AG10803 (cell line): ENCODE data around the gene ITM2C.

Source experiments
- DNase-seq: peaks from one replicate; pipeline ENCODE4 v3.0.0; 2010; ENCODE audit warnings: low read depth
- H3K4me3 ChIP-seq: 2 replicates; pipeline ENCODE4 v1.5.1; 2011; ENCODE audit warnings: mild to moderate bottlenecking, low read length, control low read depth
- TF ChIP-seq, protein P1 (sequence below): conservative IDR thresholded peaks from 2 replicates; pipeline ENCODE4 v1.5.1; 2011; ENCODE audit warnings: mild to moderate bottlenecking, low read length, control low read depth, inconsistent platforms

Gene ITM2C

DNA sequence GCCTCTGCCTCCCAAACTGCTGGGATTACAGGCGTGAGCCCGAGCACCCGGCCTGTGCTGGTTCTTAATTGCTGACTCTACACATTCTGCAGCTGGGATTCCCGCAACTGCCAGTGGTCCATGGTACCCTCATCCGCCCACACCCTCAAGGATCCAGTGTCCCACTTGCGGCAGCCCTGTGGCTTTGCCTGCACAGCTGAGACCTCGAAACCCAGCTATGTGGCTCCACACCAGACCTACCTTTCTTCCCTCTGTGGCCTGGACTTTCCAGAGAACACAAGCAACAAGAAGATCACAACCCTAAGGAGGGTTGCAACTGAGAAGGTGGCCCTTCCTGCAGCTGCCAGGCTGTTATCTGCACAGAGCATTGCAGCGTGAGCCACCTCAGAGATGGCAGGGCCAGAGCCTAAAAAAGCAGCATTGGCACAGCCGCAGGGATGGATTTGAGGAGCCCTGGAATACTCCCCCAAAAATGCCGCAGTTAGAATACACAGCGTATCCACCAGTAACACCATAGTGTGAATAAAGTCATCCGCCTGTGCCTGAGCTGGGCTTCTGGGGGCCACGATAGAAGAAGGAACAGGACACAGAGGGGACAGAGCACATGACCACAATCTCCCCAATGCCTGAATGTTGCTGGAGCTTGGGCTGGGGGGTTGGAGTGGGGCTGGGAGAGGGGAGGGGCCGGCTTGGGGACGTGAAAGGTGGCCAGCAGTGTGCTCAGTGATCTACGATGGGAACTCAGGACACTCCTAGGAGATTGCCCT lies 58.4 kb downstream of the ITM2C start:
- TF ChIP-seq, protein P1, sequence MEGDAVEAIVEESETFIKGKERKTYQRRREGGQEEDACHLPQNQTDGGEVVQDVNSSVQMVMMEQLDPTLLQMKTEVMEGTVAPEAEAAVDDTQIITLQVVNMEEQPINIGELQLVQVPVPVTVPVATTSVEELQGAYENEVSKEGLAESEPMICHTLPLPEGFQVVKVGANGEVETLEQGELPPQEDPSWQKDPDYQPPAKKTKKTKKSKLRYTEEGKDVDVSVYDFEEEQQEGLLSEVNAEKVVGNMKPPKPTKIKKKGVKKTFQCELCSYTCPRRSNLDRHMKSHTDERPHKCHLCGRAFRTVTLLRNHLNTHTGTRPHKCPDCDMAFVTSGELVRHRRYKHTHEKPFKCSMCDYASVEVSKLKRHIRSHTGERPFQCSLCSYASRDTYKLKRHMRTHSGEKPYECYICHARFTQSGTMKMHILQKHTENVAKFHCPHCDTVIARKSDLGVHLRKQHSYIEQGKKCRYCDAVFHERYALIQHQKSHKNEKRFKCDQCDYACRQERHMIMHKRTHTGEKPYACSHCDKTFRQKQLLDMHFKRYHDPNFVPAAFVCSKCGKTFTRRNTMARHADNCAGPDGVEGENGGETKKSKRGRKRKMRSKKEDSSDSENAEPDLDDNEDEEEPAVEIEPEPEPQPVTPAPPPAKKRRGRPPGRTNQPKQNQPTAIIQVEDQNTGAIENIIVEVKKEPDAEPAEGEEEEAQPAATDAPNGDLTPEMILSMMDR: no peak
- no peak overlapping the region for H3K4me3 ChIP-seq
- no peak for DNase-seq

DNA sequence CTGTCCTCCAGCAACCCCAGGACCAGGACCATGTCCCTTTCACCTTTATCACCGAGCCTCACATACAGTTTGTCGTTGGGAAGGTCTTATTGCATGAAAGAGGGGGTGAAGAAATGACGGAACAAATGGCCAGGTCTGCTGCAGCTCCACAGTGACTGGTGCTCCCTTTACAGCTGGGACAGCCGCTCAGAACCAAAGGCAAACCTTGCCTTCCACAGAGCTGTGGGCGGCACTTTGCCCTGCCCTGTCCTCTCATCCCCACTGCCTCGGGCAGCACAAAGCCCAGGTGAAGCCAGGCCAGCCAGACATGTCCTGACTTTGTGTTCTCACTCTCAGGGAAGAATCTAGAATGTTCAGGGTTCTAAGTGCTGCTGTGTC lies 59.3 kb downstream of the ITM2C start:
- DNase-seq: no peak
- TF ChIP-seq, protein P1: no peak
- no peak overlapping the region for H3K4me3 ChIP-seq

DNA sequence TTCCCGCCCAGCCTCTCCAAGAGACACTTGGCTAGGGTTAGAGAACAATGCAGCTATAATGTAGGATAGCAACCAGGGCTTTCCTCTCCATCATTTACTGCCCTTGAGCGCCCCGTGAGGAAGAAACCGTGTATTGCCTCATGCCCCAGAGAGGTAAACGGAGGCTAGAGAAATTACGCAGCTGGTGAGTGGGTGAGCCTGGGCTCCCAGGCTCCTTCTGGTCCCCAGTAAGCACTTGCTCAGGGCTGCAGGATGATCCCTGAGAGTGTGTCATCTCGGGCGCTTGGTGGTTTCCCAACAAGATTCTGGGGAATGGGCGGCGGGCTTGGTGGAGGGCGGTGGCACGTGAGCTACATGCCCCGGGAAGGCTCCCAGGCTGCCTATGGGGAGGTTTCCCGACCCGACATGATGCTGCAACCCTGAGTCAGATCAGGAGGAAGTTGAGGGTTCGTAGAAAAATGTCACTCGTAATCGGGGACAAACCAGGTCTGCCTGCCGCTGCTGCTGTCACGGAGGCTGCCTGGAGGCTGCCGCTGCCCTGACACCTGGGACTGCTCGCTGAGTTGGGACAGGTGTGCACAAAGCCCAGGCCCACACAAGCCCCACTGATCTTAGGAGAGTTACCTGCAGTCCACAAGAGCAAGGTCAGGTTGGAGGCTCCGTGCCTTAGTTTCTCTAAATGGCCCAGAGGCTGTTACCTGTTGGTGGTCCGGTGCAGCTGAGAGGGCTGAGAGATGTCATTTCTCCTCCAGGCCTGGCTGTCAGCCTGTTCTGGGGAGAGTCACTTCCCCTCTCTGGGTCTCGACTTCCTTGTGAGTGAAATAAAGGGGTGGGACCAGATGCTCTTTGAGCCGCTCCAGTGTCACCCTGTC lies 60.0 kb downstream of the ITM2C start, which contains the start of gene GPR55:
GPR55 (minus strand) TSS at position 773 of the 872 bp plus-strand sequence. CDS start 14,280 bp downstream, outside the sequence.
- no peak for DNase-seq
- TF ChIP-seq, protein P1: no peak
- no peak within 1 kb of the TSS for H3K4me3 ChIP-seq

DNA sequence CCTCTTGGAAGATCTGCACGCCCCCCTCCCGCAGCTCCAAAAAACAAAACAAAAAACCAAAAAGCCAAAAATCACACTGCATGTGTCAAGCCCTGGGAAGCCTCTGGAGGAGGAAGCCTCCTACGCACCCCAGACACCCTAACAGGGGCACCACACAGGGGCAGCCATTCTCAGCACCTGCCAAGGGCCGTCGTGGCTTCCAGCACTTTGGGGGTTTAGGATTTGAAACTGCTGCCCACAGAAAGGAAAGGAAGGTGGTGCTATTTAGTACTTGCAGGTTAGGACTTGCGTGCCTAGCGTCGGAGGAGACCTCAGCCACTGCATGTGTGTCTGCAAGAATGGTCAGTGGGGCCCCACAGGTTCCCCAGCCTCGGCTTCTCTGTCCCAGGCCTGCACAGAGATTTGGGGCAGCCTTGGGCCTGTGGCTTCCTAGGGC lies 60.7 kb downstream of the ITM2C start:
- H3K4me3 ChIP-seq: no peak overlapping the region
- TF ChIP-seq, protein P1: no peak
- DNase-seq: no peak

DNA sequence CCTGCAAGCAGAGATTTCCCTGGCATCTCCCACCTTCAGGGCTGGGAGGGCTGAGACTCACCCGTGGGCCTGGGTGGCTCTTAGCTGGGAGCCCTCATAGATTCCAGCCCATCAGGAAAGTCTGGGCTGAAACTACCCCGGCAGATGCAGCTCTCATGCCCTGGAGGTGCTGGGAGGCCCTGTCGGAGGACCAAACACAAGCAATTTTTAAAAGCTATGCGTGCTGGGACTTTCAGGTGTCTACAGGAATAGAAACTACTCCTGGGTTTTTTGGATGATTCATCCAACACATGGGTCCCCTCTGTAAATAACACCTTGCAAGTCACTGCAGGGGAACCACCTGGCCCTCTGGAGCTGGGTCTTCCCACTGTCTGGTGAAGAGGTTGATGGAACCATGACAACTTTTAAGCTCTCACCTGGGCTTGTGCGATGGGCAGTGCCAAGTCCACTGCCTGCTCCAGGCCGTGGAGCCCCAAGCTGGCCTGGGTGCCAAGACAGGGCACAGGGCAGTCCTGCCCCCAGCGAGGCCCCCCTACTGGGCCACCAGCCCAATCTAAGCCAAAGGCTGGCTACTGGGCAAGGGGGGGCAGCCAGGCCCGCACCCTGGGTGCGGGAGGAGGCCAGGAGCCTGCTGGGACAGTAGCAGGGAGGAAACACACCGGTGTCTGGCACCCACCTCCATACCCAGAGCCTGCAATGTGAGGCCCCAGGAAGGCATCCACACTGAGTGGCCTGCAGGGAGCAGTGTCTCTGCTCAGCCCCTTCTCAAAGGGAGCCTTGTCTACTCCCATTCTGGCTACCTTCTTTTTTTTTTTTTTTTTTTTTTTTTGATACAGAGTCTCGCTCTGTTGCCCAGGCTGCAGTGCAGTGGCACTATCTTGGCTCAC lies 61.4 kb downstream of the ITM2C start:
- TF ChIP-seq, protein P1: no peak
- no peak overlapping the region for H3K4me3 ChIP-seq
- no peak for DNase-seq

DNA sequence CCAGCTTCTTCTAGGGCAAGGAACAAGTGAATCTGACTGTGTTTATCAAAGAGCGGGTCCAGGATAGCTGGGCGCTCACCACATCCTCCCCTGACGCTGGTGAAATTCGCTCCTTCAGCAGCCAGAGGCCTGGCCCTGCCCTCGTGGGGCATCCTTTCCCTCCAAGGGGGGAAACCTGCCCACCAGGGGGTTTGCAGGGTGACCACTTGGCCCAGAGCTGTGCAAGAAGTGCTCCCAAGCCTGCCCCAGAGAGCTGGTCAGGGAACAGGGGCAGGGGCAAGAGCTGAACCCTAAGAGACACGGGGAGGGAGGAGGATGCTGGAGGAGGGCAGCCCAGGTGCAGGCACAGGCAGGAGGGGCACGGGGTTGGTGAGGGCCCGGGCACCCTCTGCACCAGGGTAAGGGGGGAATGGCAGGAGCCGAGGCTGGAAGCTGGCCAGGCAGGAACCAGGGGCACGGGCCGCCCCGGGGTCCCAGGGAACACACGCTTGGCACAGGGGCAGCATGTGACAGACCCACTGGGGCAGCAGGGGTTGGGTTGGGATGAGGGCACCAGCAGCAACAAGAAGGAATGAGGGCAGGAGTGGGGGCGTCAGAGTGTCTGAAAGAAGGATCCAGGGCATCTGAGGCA lies 63.1 kb downstream of the ITM2C start:
- no peak for DNase-seq
- TF ChIP-seq, protein P1: no peak
- no peak overlapping the region for H3K4me3 ChIP-seq
